HG03442 (cell line): ENCODE data around the gene IL22.
A peak's percentile ranks its signal among the peaks of the same experiment; 100 is the strongest.

Experiments
- ATAC-seq: cut with Tn5 transposase; IDR thresholded peaks from one replicate; pipeline ENCODE4 v1.9.1; 2021; ENCODE audit warnings: mild to moderate bottlenecking, moderate library complexity; ENCODE audit not compliant: unreplicated experiment

Gene IL22

GRCh38 chr12:68253504-68253903 is at the start of gene IL22:
TSS of gene IL22 (minus strand) at chr12:68253604. CDS start at chr12:68253448, 156 bp downstream.
- no peak for ATAC-seq

- no peak for ATAC-seq
Observed at GRCh38 chr12:68297929-68298328, 44.5 kb upstream of the IL22 start.

GRCh38 chr12:68294251-68294650 is 40.8 kb upstream of the IL22 start:
- no peak for ATAC-seq

GRCh38 chr12:68293347-68293746 is 39.9 kb upstream of the IL22 start:
- ATAC-seq, result no peak

- ATAC-seq, result no peak
Observed at GRCh38 chr12:68292151-68292943, 38.9 kb upstream of the IL22 start.

GRCh38 chr12:68291396-68292036 is 38.1 kb upstream of the IL22 start:
- ATAC-seq, result no peak

- peak; percentile 99 for ATAC-seq
Observed at GRCh38 chr12:68290126-68290525, 36.7 kb upstream of the IL22 start.

GRCh38 chr12:68287106-68287505 is 33.7 kb upstream of the IL22 start:
- ATAC-seq, result no peak

- ATAC-seq, result no peak
Observed at GRCh38 chr12:68286396-68286795, 33.0 kb upstream of the IL22 start.

- no peak for ATAC-seq
Observed at GRCh38 chr12:68285541-68285940, 32.1 kb upstream of the IL22 start.

- ATAC-seq, result no peak
Observed at GRCh38 chr12:68281322-68282077, 28.1 kb upstream of the IL22 start.

- ATAC-seq, result no peak
Observed at GRCh38 chr12:68280240-68280639, 26.8 kb upstream of the IL22 start.

- ATAC-seq, result no peak
Observed at GRCh38 chr12:68279227-68280054, 26.0 kb upstream of the IL22 start.

- no peak for ATAC-seq
Observed at GRCh38 chr12:68276402-68276930, 23.1 kb upstream of the IL22 start.

GRCh38 chr12:68272732-68273131 is 19.3 kb upstream of the IL22 start:
- ATAC-seq, result no peak

- ATAC-seq, result no peak
Observed at GRCh38 chr12:68271346-68271745, 17.9 kb upstream of the IL22 start.

GRCh38 chr12:68270358-68270757 is 17.0 kb upstream of the IL22 start:
- no peak for ATAC-seq

- no peak for ATAC-seq
Observed at GRCh38 chr12:68269779-68270178, 16.4 kb upstream of the IL22 start.

- no peak for ATAC-seq
Observed at GRCh38 chr12:68268967-68269366, 15.6 kb upstream of the IL22 start.

GRCh38 chr12:68267892-68268396 is 14.5 kb upstream of the IL22 start:
- ATAC-seq, result no peak
